GM23338 (cell line): Measurements from ENCODE around the gene CLEC1A. TPM values are rescaled to one million over a fixed set of nuclear protein-coding genes. Genes with fewer than 3 reads are reported as not detected.

Experiments used
- ATAC-seq: fragments of 200-7000 bp; cut with Tn5 transposase; 3 replicates; pipeline ENCODE4 v1.9.1; 2020
- DNase-seq: peaks from one replicate; pipeline ENCODE4 v3.0.0-alpha.2; 2015; ENCODE audit warnings: low spot score
- H2AFZ ChIP-seq: fragments of 200-600 bp; sonication (generic); 2 replicates; pipeline ENCODE4 v1.8.0; 2016; ENCODE audit warnings: antibody characterized with exemption, mild to moderate bottlenecking, moderate library complexity
- H3F3A ChIP-seq: fragments of 200-600 bp; sonication (generic); replicated peaks from 2 replicates; pipeline ENCODE4 v1.8.0; 2017; ENCODE audit warnings: antibody characterized with exemption, mixed run types, low read depth
- H3K27ac ChIP-seq: fragments of 200-600 bp; sonication (generic); 2 replicates; pipeline ENCODE4 v1.6.1; 2016; ENCODE audit warnings: low read depth
- H3K27me3 ChIP-seq: fragments of 200-600 bp; sonication (generic); 2 replicates; pipeline ENCODE4 v1.8.0; 2016; ENCODE audit warnings: mild to moderate bottlenecking, mixed run types, moderate library complexity; ENCODE audit not compliant: insufficient read depth
- H3K36me3 ChIP-seq: fragments of 200-600 bp; sonication (generic); 2 replicates; pipeline ENCODE4 v1.8.0; 2016; ENCODE audit warnings: mild to moderate bottlenecking; ENCODE audit not compliant: insufficient read depth
- H3K4me1 ChIP-seq: fragments of 200-600 bp; sonication (generic); 2 replicates; pipeline ENCODE4 v1.8.0; 2016; ENCODE audit warnings: mild to moderate bottlenecking, moderate library complexity; ENCODE audit not compliant: insufficient read depth
- H3K4me2 ChIP-seq: fragments of 200-600 bp; sonication (generic); 2 replicates; pipeline ENCODE4 v1.7.1; 2017; ENCODE audit warnings: mixed run types
- H3K4me3 ChIP-seq: fragments of 200-600 bp; sonication (generic); 2 replicates; pipeline ENCODE4 v1.6.1; 2016; ENCODE audit warnings: mixed run types
- H3K79me2 ChIP-seq: fragments of 200-600 bp; sonication (generic); replicated peaks from 2 replicates; pipeline ENCODE4 v1.8.0; 2017; ENCODE audit warnings: mild to moderate bottlenecking; ENCODE audit not compliant: insufficient read depth
- H3K9me2 ChIP-seq: fragments of 200-600 bp; sonication (generic); 2 replicates; pipeline ENCODE4 v1.8.0; 2017; ENCODE audit not compliant: insufficient read depth
- H4K20me1 ChIP-seq: fragments of 200-600 bp; sonication (generic); replicated peaks from 2 replicates; pipeline ENCODE4 v1.8.0; 2017; ENCODE audit warnings: mild to moderate bottlenecking; ENCODE audit not compliant: insufficient read depth
- H3K27ac Mint-ChIP-seq: 2 replicates; pipeline ENCODE4 v1.8.0; 2020; ENCODE audit warnings: inconsistent platforms, mild to moderate bottlenecking, moderate library complexity, mixed read lengths
- H3K27me3 Mint-ChIP-seq: 3 replicates; pipeline ENCODE4 v1.8.0; 2022; ENCODE audit warnings: low read depth, mild to moderate bottlenecking, moderate library complexity, mixed read lengths, inconsistent platforms; ENCODE audit not compliant: insufficient read depth, poor library complexity
- H3K36me3 Mint-ChIP-seq: 3 replicates; pipeline ENCODE4 v1.8.0; 2021; ENCODE audit warnings: low read depth, mild to moderate bottlenecking, inconsistent platforms, moderate library complexity, mixed read lengths
- H3K4me1 Mint-ChIP-seq: 3 replicates; pipeline ENCODE4 v1.8.0; 2020; ENCODE audit warnings: mild to moderate bottlenecking, inconsistent platforms, mixed read lengths
- H3K4me3 Mint-ChIP-seq: 3 replicates; pipeline ENCODE4 v1.8.0; 2021; ENCODE audit warnings: moderate library complexity, mild to moderate bottlenecking, inconsistent platforms, mixed read lengths
- H3K9me3 Mint-ChIP-seq: 3 replicates; pipeline ENCODE4 v1.8.0; 2020; ENCODE audit warnings: moderate library complexity, mild to moderate bottlenecking, inconsistent platforms, mixed read lengths
- CREB1 ChIP-seq: fragments of 250-450 bp; sonication (Bioruptor Pico); IDR thresholded peaks from 2 replicates; pipeline ENCODE4 v1.5.0; 2020; ENCODE audit warnings: low read depth, mild to moderate bottlenecking, moderate library complexity
- ETS1 ChIP-seq: IDR thresholded peaks from 2 replicates; pipeline ENCODE4 v1.6.1; 2016; ENCODE audit warnings: antibody characterized with exemption
- EZH2 ChIP-seq: fragments of 200-600 bp; sonication (generic); IDR thresholded peaks from one replicate; pipeline ENCODE4 v1.8.0; 2017; ENCODE audit warnings: antibody characterized with exemption, mild to moderate bottlenecking, low read depth; ENCODE audit not compliant: unreplicated experiment
- EZH2phosphoT487 ChIP-seq: fragments of 200-600 bp; sonication (generic); IDR thresholded peaks from one replicate; pipeline ENCODE4 v1.8.1; 2018; ENCODE audit warnings: antibody characterized with exemption; ENCODE audit not compliant: unreplicated experiment
- JUNB ChIP-seq: IDR thresholded peaks from one replicate; pipeline ENCODE4 v1.6.1; 2016; ENCODE audit warnings: antibody characterized with exemption; ENCODE audit not compliant: unreplicated experiment
- NANOG ChIP-seq: IDR thresholded peaks from 2 replicates; pipeline ENCODE4 v1.6.1; 2016; ENCODE audit warnings: antibody characterized with exemption, borderline replicate concordance
- STAT1 ChIP-seq: IDR thresholded peaks from one replicate; pipeline ENCODE4 v1.6.1; 2016; ENCODE audit warnings: antibody characterized with exemption; ENCODE audit not compliant: unreplicated experiment
- ZNF114 ChIP-seq: fragments of 250-450 bp; sonication (Bioruptor Pico); IDR thresholded peaks from 2 replicates; pipeline ENCODE4 v1.5.0; 2020; ENCODE audit warnings: mild to moderate bottlenecking, moderate library complexity
- ZNF331 ChIP-seq: fragments of 250-450 bp; sonication (Bioruptor Pico); IDR thresholded peaks from 2 replicates; pipeline ENCODE4 v1.5.0; 2020; ENCODE audit warnings: low read depth, mild to moderate bottlenecking, moderate library complexity
- ZNF462 ChIP-seq: fragments of 250-450 bp; sonication (Bioruptor Pico); IDR thresholded peaks from 2 replicates; pipeline ENCODE4 v1.5.0; 2020; ENCODE audit warnings: mild to moderate bottlenecking, moderate library complexity
- polyA plus RNA-seq: library from polyadenylated mRNA; unstranded; fragments of >200 nt; fragmentation: Nextera tagmentation; extraction: Ambion mirVana; gene quantifications from 2 replicates; pipeline ENCODE4 v1.2.1, GENCODE V29; 2016
- total RNA-seq: library from RNA; depleted of rRNA; stranded (reverse); fragments of >200 nt; shearing (Covaris generic); gene quantifications from 2 replicates; pipeline ENCODE4 v1.2.3, GENCODE V29; 2014
- TF ChIP-seq, protein P1 (sequence below), 2 experiments: fragments of 200-600 bp in 1 of 2; sonication (generic) in 1 of 2; conservative IDR thresholded peaks; 2 replicates each; pipeline versions ENCODE4 v1.5.1 to v1.6.1; 2016 to 2017; ENCODE audit warnings: antibody characterized with exemption in 2 of 2, low read depth in 2 of 2, mild to moderate bottlenecking in 2 of 2, moderate library complexity in 1 of 2

Gene CLEC1A
- total and polyA plus RNA-seq, 2 experiments from 2014 or later = 1.1 TPM; not detected in 1

DNA sequence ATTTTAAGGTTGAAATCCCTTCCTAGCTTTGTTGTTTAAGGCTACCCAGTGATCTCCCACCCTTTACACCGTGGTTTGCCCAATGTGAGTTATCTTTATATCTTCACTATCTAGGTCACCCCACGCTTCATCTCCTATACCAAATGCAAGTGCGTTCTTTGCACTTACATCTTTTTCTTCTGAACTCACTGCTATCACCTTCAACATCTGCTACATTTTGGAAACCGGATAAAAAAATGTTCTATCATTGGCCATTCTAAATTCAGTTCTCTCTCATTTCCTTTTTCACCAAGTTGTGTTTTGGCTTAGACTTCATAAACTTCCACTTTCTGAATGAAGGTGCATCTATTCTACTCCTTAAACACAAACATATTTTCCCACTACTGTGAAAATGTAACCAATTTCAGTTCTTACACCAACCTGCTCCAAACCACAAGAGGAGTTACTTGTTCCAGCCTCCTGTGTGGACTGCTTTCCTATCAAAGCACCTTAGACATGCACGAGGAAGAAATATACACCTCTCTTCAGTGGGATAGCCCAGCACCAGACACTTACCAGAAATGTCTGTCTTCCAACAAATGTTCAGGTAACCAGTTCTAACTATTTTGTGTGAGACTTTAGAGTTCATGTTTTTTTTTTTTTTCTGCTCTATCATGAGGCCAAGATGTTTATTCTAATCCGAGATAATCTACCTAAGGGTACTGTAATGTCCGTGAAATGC lies 46.4 kb downstream of the CLEC1A start (continued):
- no peak for TF ChIP-seq ZNF462 (CRISPR knock-in tag)
- no peak for TF ChIP-seq CREB1 (CRISPR knock-in tag)
- TF ChIP-seq EZH2phosphoT487 = no peak
- TF ChIP-seq STAT1 = no peak
- TF ChIP-seq, protein P1, sequence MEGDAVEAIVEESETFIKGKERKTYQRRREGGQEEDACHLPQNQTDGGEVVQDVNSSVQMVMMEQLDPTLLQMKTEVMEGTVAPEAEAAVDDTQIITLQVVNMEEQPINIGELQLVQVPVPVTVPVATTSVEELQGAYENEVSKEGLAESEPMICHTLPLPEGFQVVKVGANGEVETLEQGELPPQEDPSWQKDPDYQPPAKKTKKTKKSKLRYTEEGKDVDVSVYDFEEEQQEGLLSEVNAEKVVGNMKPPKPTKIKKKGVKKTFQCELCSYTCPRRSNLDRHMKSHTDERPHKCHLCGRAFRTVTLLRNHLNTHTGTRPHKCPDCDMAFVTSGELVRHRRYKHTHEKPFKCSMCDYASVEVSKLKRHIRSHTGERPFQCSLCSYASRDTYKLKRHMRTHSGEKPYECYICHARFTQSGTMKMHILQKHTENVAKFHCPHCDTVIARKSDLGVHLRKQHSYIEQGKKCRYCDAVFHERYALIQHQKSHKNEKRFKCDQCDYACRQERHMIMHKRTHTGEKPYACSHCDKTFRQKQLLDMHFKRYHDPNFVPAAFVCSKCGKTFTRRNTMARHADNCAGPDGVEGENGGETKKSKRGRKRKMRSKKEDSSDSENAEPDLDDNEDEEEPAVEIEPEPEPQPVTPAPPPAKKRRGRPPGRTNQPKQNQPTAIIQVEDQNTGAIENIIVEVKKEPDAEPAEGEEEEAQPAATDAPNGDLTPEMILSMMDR (conservative IDR thresholded peaks at IDR 0.05; ENCODE audit: low read depth in 2 of 2) = no peak

- no peaks in the 10 kb centered on the region for H3F3A ChIP-seq
- no peaks in the 10 kb centered on the region for H3K36me3 ChIP-seq
- no peaks in the 10 kb centered on the region for H3K4me1 Mint-ChIP-seq
- no peaks in the 10 kb centered on the region for H4K20me1 ChIP-seq
- H3K79me2 ChIP-seq = no peaks in the 10 kb centered on the region
- H3K4me3 Mint-ChIP-seq = no peak overlapping the region
- H3K4me3 ChIP-seq = no peak overlapping the region
- H3K27ac Mint-ChIP-seq = no peak overlapping the region
- no peaks in the 10 kb centered on the region for H3K27me3 Mint-ChIP-seq
- H3K9me3 Mint-ChIP-seq = no peaks in the 10 kb centered on the region; the same call in 2 of the 3 replicates
- TF ChIP-seq NANOG = no peak
- no peak for TF ChIP-seq EZH2
- no peak for TF ChIP-seq ETS1
- TF ChIP-seq, protein P1 (conservative IDR thresholded peaks at IDR 0.05; ENCODE audit: low read depth in 2 of 2) = no peak
- TF ChIP-seq JUNB = no peak
- no peak for TF ChIP-seq ZNF331 (CRISPR knock-in tag)
- TF ChIP-seq ZNF114 (CRISPR knock-in tag) = no peak
- TF ChIP-seq CREB1 (CRISPR knock-in tag) = no peak
- no peak overlapping the region for H3K27ac ChIP-seq
- no peak for ATAC-seq
- no peak overlapping the region for H2AFZ ChIP-seq
- no peaks in the 10 kb centered on the region for H3K36me3 Mint-ChIP-seq
- no peaks in the 10 kb centered on the region for H3K9me2 ChIP-seq
- H3K4me2 ChIP-seq = no peak overlapping the region
- H3K27me3 ChIP-seq = peaks cover 11% of the 10 kb centered on the region; the same call in 1 of the 2 replicates
- H3K4me1 ChIP-seq = no peaks in the 10 kb centered on the region
- DNase-seq = no peak
These were observed 50.3 kb downstream of the CLEC1A start for GRCh38 chr12:10048526-10048925.
